Measurements from ENCODE around the gene TMEM231. TPM values are rescaled to one million over a fixed set of nuclear protein-coding genes. Genes with fewer than 3 reads are reported as not detected.
"Not testable (repeated sequence)": the region's sequence is repeated elsewhere in the genome, so short reads cannot be mapped to it uniquely, and the experiment has no call there.

TMEM231 gene
- total and polyA plus RNA-seq, 2 of the 8 experiments (the other 6 are each of a cell fraction or from before 2014, with no cell fraction given) = 8.3 to 26.7 TPM

- H4K20me1 ChIP-seq (replicated peaks in 1 of 2; ENCODE audit: control insufficient read depth in 1 of 2, insufficient read depth in 2 of 2, low read length in 2 of 2); H3K4me1 ChIP-seq (replicated peaks in 1 of 4; ENCODE audit: control insufficient read depth in 3 of 4, insufficient read depth in 4 of 4, low read length in 3 of 4); H4K8ac ChIP-seq (ENCODE audit: extremely low read depth, insufficient read depth, low read length); H3K27ac ChIP-seq (ENCODE audit: low read depth, low read length); H3K56ac ChIP-seq (replicated peaks; ENCODE audit: insufficient read length, low read depth, low read length); H3K79me2 ChIP-seq (ENCODE audit: control insufficient read depth in 1 of 2, insufficient read depth in 2 of 2, low read length in 2 of 2); H4K91ac ChIP-seq (replicated peaks; ENCODE audit: insufficient read length, low read length); H2AK5ac ChIP-seq (ENCODE audit: low read depth, low read length); H3K9me3 ChIP-seq (ENCODE audit: insufficient read depth in 2 of 2, low read depth in 1 of 2, low read length in 1 of 2); H3K14ac ChIP-seq (ENCODE audit: insufficient read length); H3K79me1 ChIP-seq (ENCODE audit: low read depth, low read length); H3K36me3 ChIP-seq (ENCODE audit: control insufficient read depth in 2 of 4, insufficient read depth in 4 of 4, low read length in 3 of 4); H3K4me3 ChIP-seq (ENCODE audit: extremely low read depth in 1 of 4, insufficient read depth in 2 of 4, low read depth in 3 of 4, low read length in 4 of 4); DNase-seq (ENCODE audit: low read depth in 1 of 2, low spot score in 2 of 2); H2BK120ac ChIP-seq (replicated peaks; ENCODE audit: low read depth, low read length); H3K18ac ChIP-seq (ENCODE audit: extremely low read depth, low read length); H3K4ac ChIP-seq (replicated peaks; ENCODE audit: insufficient read length, low read depth, low read length); H2BK12ac ChIP-seq (ENCODE audit: low read depth, low read length); H4K5ac ChIP-seq (ENCODE audit: insufficient read length, low read depth, low read length); H3K9ac ChIP-seq (replicated peaks in 1 of 4; ENCODE audit: extremely low read depth in 1 of 4, low read depth in 3 of 4, low read length in 3 of 4); POLR2A ChIA-PET (ENCODE audit: partially characterized antibody); H3K27me3 ChIP-seq (replicated peaks in 1 of 4; ENCODE audit: control insufficient read depth in 3 of 4, extremely low read depth in 1 of 4, insufficient read depth in 3 of 4, low read length in 3 of 4); H2BK15ac ChIP-seq (ENCODE audit: low read length); H2BK5ac ChIP-seq (ENCODE audit: low read depth, low read length); H3K23me2 ChIP-seq (ENCODE audit: low read depth, low read length); H2BK20ac ChIP-seq (ENCODE audit: low read length); H3K4me2 ChIP-seq (ENCODE audit: insufficient read depth in 1 of 2, low read depth in 2 of 2, low read length in 2 of 2); H2AFZ ChIP-seq (ENCODE audit: low read length); FAIRE-seq; H3K23ac ChIP-seq (ENCODE audit: insufficient read length): not testable (repeated sequence)
- CTCF ChIA-PET (ENCODE audit: partially characterized antibody) = interaction anchor here (1.1 to 9.3 kb wide), 3 partner anchors 11 to 21 kb away, joined by 3 to 203 read pairs (median 21); no protein-coding TSS in a partner anchor
- WGBS, 2 experiments (ENCODE audit: extremely low coverage in 1 of 2, insufficient coverage in 1 of 2, insufficient read length in 1 of 2, insufficient replicate concordance in 2 of 2, low coverage in 1 of 2, low lambda C conversion rate in 2 of 2, missing lambda C conversion rate in 1 of 2) = 92% methylated on average over 7 of the region's 10 CpGs; no CpG with 5 or more reads in 1 of the 2 experiments
Measured at GRCh38 chr16:75538882-75539565, 17.0 kb downstream of the TMEM231 start.
